Measurements from ENCODE around the gene FIG4.
A peak's percentile ranks its signal among the peaks of the same experiment; 100 is the strongest.
"Not testable (repeated sequence)": the region's sequence is repeated elsewhere in the genome, so short reads cannot be mapped to it uniquely, and the experiment has no call there.

Gene FIG4

DNA sequence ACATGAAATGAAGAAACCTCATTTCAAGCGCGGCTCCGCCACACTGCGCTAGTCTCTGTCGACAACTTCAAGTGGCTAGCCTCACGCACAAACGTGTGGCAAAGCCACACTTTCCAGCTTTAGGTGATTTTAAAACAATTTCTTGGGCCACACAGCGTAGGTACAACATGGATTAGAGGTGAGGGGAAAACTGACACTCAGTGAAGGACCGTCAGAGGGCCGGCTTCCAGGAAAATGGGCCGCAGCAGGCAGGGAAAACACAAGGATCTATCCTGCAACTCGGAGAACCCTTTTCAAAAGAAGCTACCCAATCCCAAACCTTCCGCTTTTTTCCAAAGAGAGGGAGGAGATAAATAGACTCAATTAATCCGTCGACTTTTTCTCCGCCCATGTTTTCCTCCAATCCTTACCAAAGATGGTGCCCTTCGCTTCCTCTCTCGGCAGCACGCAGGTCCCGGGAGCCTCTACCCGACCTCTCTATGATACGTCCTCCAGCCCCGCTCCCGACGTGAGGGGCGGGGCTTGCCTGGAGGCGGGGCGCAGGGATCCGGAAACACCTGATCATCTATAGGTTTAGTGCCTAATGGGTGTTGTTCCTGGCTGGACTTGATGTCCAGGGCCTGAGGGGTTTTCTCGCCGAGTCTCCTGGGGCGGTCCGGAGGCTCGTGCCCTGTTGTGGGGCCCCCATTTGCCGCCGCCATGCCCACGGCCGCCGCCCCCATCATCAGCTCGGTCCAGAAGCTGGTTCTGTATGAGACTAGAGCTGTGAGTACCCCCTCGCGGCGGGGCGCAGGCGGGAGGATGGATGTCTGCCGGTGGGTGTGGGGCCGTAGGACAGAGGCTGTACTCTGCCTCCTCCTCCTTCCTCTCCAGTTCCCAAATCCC is at the start of gene FIG4, which contains the start of gene AK9:
Gene FIG4, plus strand, starts transcription at position 560 of the 885 bp plus-strand sequence. Its CDS starts 140 bp downstream, at position 700.
Gene AK9, minus strand, starts transcription at position 466 of the 885 bp plus-strand sequence. CDS start 15,457 bp downstream, outside the sequence.
- DNase-seq (ENCODE audit: low read depth), result peak; percentile 93

DNA sequence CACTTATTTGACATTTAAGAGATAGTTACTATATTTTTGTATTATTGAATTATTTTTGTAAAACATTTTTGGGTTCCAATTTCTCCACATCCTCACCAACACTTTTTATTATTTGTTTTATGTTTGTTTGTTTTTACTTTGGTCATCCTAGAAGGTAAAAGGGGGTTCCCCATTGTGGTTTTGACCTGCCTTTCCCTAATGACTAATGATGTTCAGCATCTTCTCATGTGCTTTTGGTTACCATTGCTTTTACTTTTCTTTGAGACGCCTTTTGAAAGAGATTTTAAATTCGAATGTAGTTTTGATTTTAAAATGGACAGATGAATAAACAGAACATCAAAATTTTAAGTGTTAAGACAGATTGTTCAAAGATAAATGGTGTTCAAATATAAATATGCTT is 47.0 kb upstream of the FIG4 start:
- DNase-seq (ENCODE audit: low read depth), result no peak

DNA sequence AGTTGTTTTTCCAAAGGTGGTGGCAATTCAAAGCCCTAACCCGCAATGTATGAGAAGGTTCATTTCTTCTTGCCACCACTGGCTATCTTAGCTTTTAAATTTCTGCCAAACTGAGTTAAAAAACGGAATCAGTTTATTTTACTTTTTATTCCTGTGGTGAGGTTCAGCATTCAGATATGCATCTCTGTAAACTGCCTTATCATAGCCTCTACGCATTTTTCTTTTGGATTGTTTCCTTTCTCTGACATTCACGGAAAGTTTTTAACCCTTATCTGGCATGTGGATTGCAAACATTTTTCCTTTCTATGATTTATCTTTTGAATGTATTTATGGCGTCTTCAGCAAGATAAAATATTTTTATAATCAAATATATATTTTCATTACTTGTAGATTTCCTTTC is 37.8 kb upstream of the FIG4 start:
- no peak for DNase-seq (ENCODE audit: low read depth)

DNA sequence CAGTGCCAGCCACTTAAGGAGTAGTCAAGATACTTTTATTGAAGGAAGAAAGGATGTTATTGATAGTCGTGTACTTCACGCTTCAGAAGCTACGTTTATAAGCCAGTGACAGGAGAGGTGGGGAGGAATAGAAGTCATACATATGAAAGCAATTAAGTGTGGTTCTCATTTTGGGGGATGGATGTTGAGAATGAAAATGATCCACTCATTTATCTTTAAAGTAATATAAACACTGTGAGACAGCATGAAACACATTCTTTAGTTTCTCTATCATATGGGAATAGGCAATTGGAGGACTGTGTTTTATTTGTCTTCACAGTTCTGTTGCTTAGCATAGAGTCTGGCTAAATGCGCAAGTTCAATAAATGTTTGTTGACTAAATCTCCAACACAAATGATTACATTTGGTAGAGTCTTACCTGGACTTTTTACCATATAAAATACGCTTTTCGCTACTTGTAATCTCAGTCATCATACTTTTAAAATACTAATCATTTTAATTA is 35.3 kb upstream of the FIG4 start:
- DNase-seq (ENCODE audit: low read depth), result peak; percentile 30

DNA sequence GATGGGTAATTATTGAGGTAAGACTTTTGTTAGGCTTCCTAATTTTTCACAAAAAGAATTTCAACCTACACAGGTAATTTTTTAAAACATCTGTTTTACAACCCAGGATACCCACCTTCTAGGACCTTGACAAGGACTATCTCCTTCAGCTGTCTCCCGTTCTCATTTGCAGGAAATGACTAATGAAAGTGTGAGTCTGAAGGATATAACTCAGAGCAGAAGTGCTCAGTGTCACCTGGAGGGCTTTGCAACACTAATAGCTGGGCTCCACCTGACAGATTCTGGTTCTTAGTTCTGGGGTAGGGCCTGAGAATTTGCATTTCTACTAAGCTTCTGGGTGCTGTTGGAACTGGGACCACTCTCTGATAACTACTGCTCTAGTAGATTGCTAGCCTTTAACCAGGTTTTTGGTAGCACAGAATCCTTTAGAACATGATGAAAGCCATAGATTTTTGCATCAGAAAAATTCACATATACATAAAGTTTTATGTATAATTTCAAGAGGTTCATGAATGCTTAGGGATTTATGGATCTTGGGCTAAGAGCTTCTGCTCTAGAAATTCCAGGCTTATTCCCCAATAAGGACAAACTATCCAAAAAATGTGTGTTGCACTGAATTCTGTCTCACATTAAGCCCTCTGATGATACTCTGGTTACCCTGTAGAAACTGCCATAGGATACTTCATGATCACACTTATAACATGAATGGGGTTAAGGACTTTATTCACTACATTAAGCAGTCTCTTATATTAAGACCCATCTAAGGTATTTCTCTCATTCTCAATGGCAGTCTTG is 30.4 kb upstream of the FIG4 start:
- peak; percentile 43 for DNase-seq (ENCODE audit: low read depth)

DNA sequence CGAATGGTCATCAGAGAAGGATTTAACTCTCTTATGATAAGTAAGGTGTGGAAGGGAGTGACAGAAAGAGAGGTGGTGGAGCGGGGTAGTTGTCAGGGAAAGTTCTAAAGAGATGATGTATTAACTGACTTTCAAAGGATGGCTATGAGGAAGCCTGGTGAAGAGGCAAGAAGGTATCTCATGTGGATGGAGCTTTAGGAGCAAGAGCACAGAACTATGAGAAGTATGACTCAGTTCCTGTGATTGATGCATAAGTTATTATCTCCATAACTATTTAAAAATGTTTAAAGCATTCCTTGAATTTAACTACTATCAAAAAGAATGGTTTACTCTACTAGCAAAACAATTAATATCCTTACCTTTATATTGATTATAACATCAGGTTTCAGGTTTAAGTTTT is 28.9 kb upstream of the FIG4 start:
- peak; percentile 61 for DNase-seq (ENCODE audit: low read depth)

DNA sequence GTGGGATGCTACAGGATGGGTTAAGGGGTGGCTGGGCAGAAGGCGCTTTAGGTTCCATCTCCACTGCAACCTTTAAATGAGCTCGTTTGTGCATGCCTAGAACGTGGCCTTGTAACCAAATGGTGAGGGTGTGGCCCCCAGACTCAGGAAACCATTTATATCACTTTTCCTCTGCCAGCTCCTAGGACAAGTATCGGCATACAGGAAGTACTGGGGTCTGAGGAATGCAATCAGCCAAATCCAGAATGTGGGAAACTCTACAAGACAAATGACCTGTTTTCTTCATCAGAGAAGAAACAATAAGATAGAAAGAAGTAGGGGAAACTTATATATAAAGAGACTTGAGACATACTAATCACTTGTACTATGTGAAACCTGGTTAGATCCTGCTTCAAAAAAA is 21.3 kb upstream of the FIG4 start:
- DNase-seq (ENCODE audit: low read depth), result no peak

DNA sequence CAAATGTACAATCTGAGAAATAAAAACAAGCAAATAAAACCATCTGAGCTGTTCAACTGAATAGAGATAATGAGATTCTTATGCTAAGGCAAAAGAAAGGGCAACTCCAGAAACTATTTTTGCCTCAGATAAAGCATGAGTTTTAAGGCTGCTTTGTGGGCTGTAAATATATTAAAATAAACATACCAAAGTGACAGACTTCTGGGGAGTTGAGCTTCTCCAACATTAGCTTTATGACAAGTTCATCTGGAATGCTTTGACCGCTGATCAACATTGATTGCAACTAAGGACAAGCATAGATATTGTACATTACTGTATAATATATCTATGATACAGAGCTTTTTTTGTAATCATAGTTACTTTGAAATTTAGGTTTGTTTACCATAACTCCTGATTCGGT is 19.4 kb upstream of the FIG4 start:
- DNase-seq (ENCODE audit: low read depth), result peak; percentile 80

DNA sequence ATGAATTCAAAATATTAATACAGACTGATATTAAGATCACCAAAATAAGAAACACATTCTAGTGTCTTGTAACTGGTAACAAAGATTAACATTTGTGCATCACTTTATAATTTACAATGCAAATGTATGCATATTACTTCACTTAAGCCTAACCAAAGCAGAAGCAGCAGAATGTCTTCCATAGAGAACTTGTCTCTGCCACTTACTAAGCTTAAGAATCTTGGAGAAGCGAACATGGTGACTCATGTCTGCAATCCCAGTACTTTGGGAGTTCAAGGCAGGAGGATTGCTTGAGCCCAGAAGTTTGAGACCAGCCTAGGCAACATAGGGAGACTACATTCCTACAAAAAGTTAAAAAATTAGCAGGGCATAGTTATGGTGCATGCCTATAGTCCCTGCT is 18.9 kb upstream of the FIG4 start:
- DNase-seq (ENCODE audit: low read depth), result peak; percentile 61

DNA sequence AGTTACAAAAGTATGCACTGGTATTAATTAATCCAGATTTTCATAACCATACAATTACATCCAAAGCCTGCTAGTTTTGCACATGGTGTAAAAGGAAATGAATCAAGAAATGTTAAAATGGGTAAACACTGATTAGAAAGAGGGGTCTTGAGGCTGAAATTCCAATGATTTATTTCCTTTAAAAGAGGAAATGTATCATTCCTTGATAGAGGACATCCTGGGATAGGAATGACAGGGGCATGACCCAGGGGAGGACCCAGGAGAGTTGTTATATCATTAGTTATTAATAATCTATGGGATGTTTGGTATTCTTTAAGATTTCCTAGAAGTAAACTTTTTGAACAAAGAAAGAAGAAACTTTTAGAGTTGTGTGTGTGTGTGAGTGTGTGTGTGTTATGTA is 18.3 kb upstream of the FIG4 start:
- DNase-seq (ENCODE audit: low read depth), result no peak

DNA sequence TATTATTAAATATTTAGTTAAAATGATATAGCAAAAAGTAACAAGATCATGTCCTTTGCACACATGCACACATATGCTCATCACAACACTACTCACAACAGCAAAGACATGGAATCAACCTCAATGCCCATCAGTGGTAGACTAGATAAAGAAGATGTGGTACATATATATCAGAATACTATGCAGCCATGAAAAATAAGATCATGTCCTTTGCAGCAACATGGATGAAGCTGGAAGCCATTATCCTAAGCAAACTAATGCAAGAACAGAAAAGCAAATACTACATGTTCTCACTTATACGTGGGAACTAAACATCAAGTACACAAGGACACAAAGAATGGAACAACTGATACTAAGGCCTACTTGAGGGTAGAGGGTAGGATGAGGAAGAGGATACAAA is 14.4 kb upstream of the FIG4 start:
- no peak for DNase-seq (ENCODE audit: low read depth)

DNA sequence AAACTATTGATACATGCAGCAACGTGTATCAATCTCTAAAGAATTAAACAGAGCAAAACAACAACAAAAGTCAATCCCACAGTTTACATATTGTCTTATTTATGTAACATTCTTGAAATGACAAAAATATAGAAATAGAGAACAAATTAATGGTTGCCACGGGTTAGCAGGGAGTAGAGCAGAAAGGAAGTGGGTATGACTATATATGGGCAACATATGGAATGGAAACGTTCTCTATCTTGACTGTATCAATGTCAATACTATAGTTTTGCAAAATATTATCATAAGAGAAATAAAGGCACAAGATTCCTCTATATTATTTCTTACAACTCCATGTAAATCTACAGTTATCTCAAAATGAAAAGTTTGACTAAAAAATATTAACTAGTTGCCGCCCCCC is 12.9 kb upstream of the FIG4 start:
- no peak for DNase-seq (ENCODE audit: low read depth)

DNA sequence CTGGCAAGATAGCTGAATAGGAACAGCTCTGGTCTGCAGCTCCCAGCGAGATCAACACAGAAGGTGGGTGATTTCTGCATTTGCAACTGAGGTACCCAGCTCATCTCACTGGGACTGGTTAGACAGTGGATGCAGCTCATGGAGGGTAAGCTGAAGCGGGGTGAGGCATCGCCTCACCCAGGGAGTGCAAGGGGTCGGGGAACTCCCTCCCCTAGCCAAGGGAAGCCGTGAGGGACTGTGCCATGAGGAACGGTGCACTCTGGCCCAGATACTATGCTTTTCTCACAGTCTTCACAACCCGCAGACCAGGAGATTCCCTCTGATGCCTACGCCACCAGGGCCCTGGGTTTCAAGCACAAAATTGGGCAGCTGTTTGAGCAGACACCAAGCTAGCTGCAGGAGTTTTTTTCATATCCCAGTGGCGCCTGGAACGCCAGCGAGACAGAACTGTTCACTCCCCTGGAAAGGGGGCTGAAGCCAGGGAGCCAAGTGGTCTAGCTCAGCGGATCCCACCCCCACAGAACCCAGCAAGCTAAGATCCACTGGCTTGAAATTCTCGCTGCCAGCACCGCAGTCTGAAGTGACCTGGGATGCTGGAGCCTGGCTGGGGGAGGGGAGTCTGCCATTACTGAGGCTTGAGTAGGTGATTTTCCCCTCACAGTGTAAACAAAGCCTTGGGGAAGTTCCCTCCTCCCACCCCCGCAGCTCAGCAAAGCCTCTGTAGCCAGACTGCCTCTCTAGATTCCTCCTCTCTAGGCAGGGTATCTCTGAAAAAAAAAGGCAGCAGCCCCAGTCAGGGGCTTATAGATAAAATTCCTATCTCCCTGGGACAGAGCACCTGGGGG is 12.2 kb upstream of the FIG4 start:
- DNase-seq (ENCODE audit: low read depth), result not testable (repeated sequence)

DNA sequence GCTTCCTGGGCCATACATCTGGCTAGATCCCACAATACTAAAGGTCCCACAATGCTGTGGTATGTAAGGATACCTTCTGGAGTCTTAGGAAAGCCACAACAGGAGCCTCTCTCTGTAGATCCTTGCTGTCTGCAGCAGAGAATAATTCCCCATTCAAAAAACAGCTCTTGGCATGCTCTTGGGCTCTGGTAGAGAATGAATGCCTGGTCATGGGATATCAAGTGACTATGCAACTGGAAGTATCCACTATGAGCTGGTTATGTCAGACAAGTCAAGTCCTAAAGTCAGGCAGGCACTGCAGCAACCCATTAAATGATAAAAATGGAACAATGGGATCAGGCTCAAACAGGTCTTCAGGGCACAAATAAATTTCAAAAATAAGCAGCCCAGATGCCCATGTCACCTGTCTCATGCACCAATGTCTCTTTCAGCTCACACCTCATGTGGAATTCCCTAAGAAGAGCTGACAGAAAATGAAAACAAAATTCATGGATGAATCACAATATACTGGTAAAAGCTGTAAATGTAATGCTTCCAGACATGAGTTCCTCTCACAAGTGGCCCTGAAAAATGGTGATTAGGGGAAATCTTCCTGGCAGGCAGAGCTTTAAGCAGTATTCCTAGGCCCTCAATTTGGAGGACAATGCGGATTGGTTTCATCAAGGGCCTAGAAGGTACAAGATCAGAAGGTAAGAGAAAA is 4.4 kb upstream of the FIG4 start:
- DNase-seq (ENCODE audit: low read depth), result no peak

DNA sequence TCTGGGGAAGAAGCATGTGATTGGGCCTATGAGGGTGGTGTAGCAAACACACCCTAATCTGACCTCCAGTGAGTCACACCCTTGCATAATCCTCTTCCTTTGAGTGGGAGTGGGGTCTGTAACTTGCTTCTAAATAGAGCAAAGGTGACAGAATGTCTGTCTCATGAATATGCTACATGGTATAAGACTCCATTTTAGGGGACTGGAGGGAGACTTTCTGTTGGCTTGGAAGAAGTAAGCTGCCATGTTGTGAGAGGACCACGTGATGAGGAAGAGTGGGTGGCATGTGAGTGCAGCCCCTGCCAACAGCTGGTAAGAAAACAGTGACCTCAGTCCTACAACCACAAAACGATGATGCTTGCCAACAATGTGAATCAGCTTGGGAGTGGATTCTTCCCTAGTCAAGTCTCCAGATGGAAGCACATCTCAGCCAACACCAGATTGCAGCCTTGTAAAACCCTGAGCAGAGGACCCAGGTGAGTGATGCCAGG is 3.8 kb upstream of the FIG4 start:
- peak; percentile 86 for DNase-seq (ENCODE audit: low read depth)

DNA sequence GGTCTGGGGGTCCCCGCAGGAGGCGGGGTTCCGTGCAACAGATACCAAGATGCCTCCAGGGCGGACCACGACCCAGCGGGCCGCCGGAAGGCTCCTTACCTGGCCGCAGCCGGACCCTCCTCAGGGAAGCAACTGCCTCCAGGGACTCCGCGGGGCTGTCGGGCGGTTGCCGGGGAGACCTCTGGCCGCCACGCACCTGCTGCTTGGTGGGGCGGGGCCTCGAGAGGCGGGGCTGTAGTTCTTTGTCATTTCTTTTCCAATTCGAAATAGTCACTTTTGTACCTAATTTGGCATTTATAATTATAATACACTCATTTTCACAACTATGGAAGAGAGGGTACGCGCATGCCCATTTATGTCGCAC is 741 bp upstream of the FIG4 start:
- DNase-seq (ENCODE audit: low read depth), result no peak

DNA sequence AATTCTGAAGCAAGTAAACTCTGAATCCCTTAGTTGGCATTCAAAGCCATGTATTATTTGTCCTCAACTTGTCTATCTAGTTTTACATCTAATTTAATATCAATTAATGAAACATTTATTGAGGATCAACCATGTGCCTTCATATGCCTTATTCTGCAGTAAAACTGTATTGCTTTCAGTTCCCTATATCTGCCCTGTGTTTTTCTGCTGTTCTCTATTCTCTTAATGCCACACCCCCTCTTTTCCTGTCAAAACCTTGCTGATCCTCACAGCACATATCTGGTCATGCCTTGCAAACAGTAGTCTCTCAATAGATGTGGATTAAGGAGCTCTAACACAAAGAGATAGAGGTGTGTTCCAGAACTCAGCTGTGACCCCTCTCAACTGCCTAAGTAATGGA is 2.0 kb downstream of the FIG4 start:
- DNase-seq (ENCODE audit: low read depth), result no peak

DNA sequence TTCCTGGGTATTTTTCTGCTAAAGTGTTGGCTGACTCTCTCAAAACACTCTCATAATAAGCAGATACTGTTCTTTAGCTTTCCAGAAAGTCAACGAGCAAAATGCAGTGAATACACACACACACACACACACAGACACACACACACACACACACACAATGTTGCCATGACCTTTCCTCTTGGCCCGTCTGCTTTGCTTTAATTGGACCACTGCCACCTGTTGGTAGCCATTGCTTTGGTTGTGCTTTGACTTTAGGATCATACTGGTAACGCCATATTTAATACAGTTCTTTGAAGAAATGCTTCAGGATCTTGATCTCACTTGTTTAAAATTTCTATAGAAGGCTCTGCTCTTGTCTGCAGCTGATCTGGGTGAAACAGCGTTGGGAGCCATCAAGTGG is 4.4 kb downstream of the FIG4 start:
- DNase-seq (ENCODE audit: low read depth), result no peak

DNA sequence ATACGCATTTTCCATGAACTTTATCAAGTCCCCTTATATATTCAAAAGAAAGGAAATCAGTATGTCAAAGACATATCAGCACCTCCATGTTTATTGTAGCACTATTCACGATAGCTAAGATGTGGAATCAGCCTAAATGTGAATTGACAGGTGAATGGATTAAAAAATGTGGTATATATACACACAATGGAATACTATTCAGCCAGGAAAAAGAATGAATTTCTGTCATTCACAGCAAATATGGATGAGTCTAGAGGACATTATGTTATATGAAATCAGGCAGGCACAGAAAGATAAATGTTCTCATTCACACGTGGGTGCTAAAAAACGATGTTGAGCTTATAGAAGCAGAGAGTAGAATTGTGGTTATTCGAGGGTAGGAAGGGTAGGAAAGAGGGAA is 5.3 kb downstream of the FIG4 start:
- no peak for DNase-seq (ENCODE audit: low read depth)

DNA sequence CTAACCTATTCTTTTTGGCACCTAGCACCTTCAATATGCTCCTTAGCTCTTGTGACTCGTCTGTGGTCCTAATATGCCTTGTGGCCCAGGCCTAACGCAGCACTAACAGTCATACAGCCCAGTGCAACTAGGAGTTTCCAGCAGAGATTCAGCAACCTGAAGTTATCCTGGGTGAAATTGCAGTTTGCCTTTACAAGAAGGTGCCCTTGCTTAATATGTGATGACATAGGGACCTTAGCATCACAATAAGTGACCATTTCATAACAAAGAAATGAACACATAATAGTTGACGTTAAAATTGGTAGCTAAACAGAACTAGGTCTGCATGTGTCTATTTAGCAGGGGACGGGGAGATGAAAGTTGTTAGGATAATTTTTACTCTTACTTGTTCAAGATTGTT is 10.1 kb downstream of the FIG4 start:
- no peak for DNase-seq (ENCODE audit: low read depth)

DNA sequence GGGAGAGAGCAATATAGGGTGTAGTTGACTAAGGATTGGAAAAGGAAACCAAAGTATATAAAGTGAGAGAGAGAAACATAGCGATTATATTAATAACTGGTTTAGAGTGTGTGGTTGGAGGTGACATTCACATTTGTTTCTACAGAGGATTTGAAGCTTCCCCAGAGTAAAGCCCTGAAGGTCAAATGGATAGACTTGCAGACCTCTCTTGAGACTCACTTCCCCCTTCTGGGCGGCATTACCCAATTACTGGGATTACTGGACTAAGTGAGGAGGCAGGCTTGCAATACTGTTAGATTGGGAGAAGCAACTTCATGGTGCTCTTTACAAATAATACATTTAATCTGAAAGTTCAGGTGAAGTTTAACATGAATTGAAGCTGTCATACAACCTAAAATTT is 10.7 kb downstream of the FIG4 start:
- DNase-seq (ENCODE audit: low read depth), result no peak
